ENCODE data around the gene HOXA10. TPM values are rescaled to one million over a fixed set of nuclear protein-coding genes. Genes with fewer than 3 reads are reported as not detected.
A peak's percentile ranks its signal among the peaks of the same experiment; 100 is the strongest.

HOXA10 gene
- total and polyA plus RNA-seq, 2 experiments from 2014 or later, result not detected

- no peak for DNase-seq (ENCODE audit: low read depth in 1 of 2, low spot score in 1 of 2)
- Histone ChIP-seq H3K27ac (no peak overlapping the region), H3K9me3 (ENCODE audit: low read depth) (no peaks in the 10 kb centered on the region), H3K27me3 (peaks cover 100% of the 10 kb centered on the region), H3K4me1 (ENCODE audit: low read depth) (peaks cover 4% of the 10 kb centered on the region), H3K4me3 (no peak overlapping the region), H3K36me3 (no peaks in the 10 kb centered on the region)
- TF ChIP-seq, protein P1, sequence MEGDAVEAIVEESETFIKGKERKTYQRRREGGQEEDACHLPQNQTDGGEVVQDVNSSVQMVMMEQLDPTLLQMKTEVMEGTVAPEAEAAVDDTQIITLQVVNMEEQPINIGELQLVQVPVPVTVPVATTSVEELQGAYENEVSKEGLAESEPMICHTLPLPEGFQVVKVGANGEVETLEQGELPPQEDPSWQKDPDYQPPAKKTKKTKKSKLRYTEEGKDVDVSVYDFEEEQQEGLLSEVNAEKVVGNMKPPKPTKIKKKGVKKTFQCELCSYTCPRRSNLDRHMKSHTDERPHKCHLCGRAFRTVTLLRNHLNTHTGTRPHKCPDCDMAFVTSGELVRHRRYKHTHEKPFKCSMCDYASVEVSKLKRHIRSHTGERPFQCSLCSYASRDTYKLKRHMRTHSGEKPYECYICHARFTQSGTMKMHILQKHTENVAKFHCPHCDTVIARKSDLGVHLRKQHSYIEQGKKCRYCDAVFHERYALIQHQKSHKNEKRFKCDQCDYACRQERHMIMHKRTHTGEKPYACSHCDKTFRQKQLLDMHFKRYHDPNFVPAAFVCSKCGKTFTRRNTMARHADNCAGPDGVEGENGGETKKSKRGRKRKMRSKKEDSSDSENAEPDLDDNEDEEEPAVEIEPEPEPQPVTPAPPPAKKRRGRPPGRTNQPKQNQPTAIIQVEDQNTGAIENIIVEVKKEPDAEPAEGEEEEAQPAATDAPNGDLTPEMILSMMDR (IDR thresholded peaks at IDR 0.05; ENCODE audit: low read depth, low read length), result no peak
Observed at GRCh38 chr7:27211084-27211446, 36.9 kb upstream of the HOXA10 start.

DNA sequence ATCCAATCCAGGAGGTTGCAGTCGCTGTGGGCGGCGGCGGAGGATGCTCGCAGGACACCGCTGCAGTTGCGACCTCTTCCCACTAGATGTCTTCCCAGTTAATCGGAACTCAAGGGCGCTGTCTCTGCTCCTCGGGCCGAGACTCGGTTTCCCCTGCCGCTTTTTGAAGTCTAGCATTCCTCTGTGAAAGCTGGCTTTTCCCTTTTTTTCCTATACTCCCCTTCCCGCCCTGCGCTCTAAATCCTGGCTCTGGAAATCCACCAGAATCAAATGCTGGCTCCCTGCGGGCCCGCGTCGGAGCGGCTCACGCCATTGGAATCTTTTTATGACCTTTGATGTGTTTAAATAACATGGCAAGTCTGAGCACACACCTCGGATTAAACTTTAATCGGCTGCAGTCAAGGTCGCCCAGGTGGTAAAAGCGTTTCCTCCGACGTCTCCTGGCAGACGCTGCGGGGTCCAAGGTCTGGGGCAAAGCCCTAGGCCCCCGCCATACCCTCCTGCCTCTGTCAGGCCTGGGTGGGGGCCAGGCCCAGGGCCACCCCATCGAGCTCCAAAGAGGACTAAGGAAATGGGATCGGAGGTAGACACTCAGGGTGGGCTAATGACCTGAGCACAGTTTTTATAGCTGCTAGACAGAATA lies 36.4 kb upstream of the HOXA10 start:
- H3K4me1 ChIP-seq (ENCODE audit: low read depth), result peaks cover 4% of the 10 kb centered on the region
- TF ChIP-seq, protein P1 (IDR thresholded peaks at IDR 0.05; ENCODE audit: low read depth, low read length), result peak; percentile 85
- H3K36me3 ChIP-seq, result no peaks in the 10 kb centered on the region
- H3K27me3 ChIP-seq, result peaks cover 100% of the 10 kb centered on the region
- peak; percentile 47 to 52 for DNase-seq (ENCODE audit: low read depth in 1 of 2, low spot score in 1 of 2)
- H3K9me3 ChIP-seq (ENCODE audit: low read depth), result no peaks in the 10 kb centered on the region
- no peak overlapping the region for H3K4me3 ChIP-seq
- no peak overlapping the region for H3K27ac ChIP-seq

- Histone ChIP-seq H3K27ac (no peak overlapping the region), H3K4me3 (no peak overlapping the region), H3K9me3 (ENCODE audit: low read depth) (no peaks in the 10 kb centered on the region), H3K36me3 (no peaks in the 10 kb centered on the region), H3K27me3 (peaks cover 100% of the 10 kb centered on the region), H3K4me1 (ENCODE audit: low read depth) (peaks cover 4% of the 10 kb centered on the region)
- TF ChIP-seq, protein P1 (IDR thresholded peaks at IDR 0.05; ENCODE audit: low read depth, low read length), result no peak
- DNase-seq (ENCODE audit: low read depth in 1 of 2, low spot score in 1 of 2), result no peak
Observed at GRCh38 chr7:27209933-27210440, 35.9 kb upstream of the HOXA10 start.

DNA sequence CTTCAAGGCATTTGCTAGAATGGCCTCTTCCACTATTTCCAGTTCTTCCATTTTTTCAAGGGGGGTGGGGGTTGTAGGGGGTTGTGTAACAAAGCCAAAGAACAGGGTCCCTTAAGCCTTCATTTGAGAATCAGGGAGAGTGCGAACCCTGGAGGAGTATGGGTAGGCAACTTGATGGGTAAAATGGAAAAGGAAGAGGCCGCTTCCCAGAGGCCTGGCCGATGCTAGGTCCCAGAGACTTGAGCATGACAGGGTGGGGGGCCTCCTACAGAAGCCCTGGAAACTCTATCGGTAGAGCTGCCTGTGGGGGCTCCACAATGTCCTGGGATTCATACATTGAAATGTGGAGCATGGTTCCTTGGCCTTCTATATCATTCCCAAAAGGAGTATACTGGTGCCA lies 34.9 kb upstream of the HOXA10 start:
- peaks cover 100% of the 10 kb centered on the region for H3K27me3 ChIP-seq
- TF ChIP-seq, protein P1 (IDR thresholded peaks at IDR 0.05; ENCODE audit: low read depth, low read length), result no peak
- no peak overlapping the region for H3K4me3 ChIP-seq

GRCh38 chr7:27207348-27207985 lies 33.3 kb upstream of the HOXA10 start:
- DNase-seq (ENCODE audit: low read depth in 1 of 2, low spot score in 1 of 2), result no peak
- H3K4me3 ChIP-seq, result no peak overlapping the region
- H3K36me3 ChIP-seq, result no peaks in the 10 kb centered on the region
- peaks cover 100% of the 10 kb centered on the region for H3K27me3 ChIP-seq
- H3K27ac ChIP-seq, result no peak overlapping the region
- TF ChIP-seq, protein P1 (IDR thresholded peaks at IDR 0.05; ENCODE audit: low read depth, low read length), result no peak
- no peaks in the 10 kb centered on the region for H3K9me3 ChIP-seq (ENCODE audit: low read depth)
- H3K4me1 ChIP-seq (ENCODE audit: low read depth), result peaks cover 4% of the 10 kb centered on the region

More for the DNA sequence above, 34.9 kb upstream of the HOXA10 start:
- no peaks in the 10 kb centered on the region for H3K36me3 ChIP-seq
- H3K9me3 ChIP-seq (ENCODE audit: low read depth), result no peaks in the 10 kb centered on the region
- H3K4me1 ChIP-seq (ENCODE audit: low read depth), result peaks cover 4% of the 10 kb centered on the region
- no peak for DNase-seq (ENCODE audit: low read depth in 1 of 2, low spot score in 1 of 2)
- H3K27ac ChIP-seq, result no peak overlapping the region
